Ramos (cell line): ENCODE results near the gene TANC1.
"Not testable (repeated sequence)": the region's sequence is repeated elsewhere in the genome, so short reads cannot be mapped to it uniquely, and the experiment has no call there.

Experiments used
- in situ Hi-C: fragments of 300-500 bp; cut with MboI; formaldehyde crosslinking; loops from one replicate; pipeline ENCODE4 v1.14.3; 2022; ENCODE audit warnings: low sequenced_read_pairs; ENCODE audit not compliant: unreplicated experiment

The TANC1 gene

GRCh38 chr2:159131267-159131913 is 162.9 kb downstream of the TANC1 start:
- in situ Hi-C loops, result no loop called here

- in situ Hi-C loops, result no loop called here
These were observed 163.5 kb downstream of the TANC1 start for GRCh38 chr2:159131914-159132281.

GRCh38 chr2:159133797-159134196 is 165.4 kb downstream of the TANC1 start:
- in situ Hi-C loops, result no loop called here

GRCh38 chr2:159134979-159135378 is 166.5 kb downstream of the TANC1 start:
- in situ Hi-C loops, result no loop called here

- in situ Hi-C loops, result no loop called here
These were observed 168.0 kb downstream of the TANC1 start for GRCh38 chr2:159136391-159136790.

- in situ Hi-C loops, result no loop called here
These were observed 169.2 kb downstream of the TANC1 start for GRCh38 chr2:159137511-159138241.

- in situ Hi-C loops, result no loop called here
These were observed 170.3 kb downstream of the TANC1 start for GRCh38 chr2:159138642-159139182.

GRCh38 chr2:159139216-159139933 is 170.9 kb downstream of the TANC1 start:
- in situ Hi-C loops, result no loop called here

GRCh38 chr2:159140070-159140769 is 171.8 kb downstream of the TANC1 start:
- in situ Hi-C loops, result no loop called here

GRCh38 chr2:159140821-159141220 is 172.4 kb downstream of the TANC1 start:
- in situ Hi-C loops, result not testable (repeated sequence)

- in situ Hi-C loops, result no loop called here
These were observed 176.6 kb downstream of the TANC1 start for GRCh38 chr2:159144776-159145614.

GRCh38 chr2:159145745-159146354 is 177.4 kb downstream of the TANC1 start:
- in situ Hi-C loops, result no loop called here

GRCh38 chr2:159146996-159147666 is 178.7 kb downstream of the TANC1 start:
- in situ Hi-C loops, result no loop called here

- in situ Hi-C loops, result no loop called here
These were observed 179.2 kb downstream of the TANC1 start for GRCh38 chr2:159147690-159148089.

GRCh38 chr2:159148901-159149300 is 180.5 kb downstream of the TANC1 start:
- in situ Hi-C loops, result no loop called here

GRCh38 chr2:159149747-159150146 is 181.3 kb downstream of the TANC1 start:
- in situ Hi-C loops, result no loop called here

GRCh38 chr2:159150280-159150746 is 181.9 kb downstream of the TANC1 start:
- in situ Hi-C loops, result no loop called here
